Fibroblast of lung (primary cell): ENCODE results near the gene DALRD3. TPM values are rescaled to one million over a fixed set of nuclear protein-coding genes. Genes with fewer than 3 reads are reported as not detected.

Experiments
- DNase-seq, 2 donors: peaks; one replicate each; pipeline versions ENCODE4 v3.0.0 to v3.0.0-alpha.2; 2010; ENCODE audit warnings: low read depth in 2 of 2
- H2AFZ ChIP-seq: 2 replicates; pipeline ENCODE4 v1.5.1; 2012; ENCODE audit warnings: low read length, control low read depth, inconsistent platforms
- H3K27ac ChIP-seq: 2 replicates; pipeline ENCODE4 v1.5.1; 2011; ENCODE audit warnings: low read length, control low read depth; ENCODE audit not compliant: insufficient read depth
- H3K27me3 ChIP-seq: 2 replicates; pipeline ENCODE4 v1.5.1; 2011; ENCODE audit warnings: mild to moderate bottlenecking, low read length; ENCODE audit not compliant: control insufficient read depth, insufficient read depth
- H3K36me3 ChIP-seq: 2 replicates; pipeline ENCODE4 v1.5.1; 2011; ENCODE audit warnings: low read length; ENCODE audit not compliant: control insufficient read depth, insufficient read depth
- H3K4me1 ChIP-seq: 2 replicates; pipeline ENCODE4 v1.5.1; 2011; ENCODE audit warnings: low read length; ENCODE audit not compliant: control insufficient read depth, insufficient read depth; ENCODE audit errors: extremely low read depth
- H3K4me2 ChIP-seq: 2 replicates; pipeline ENCODE4 v1.5.1; 2011; ENCODE audit warnings: low read length, control low read depth; ENCODE audit not compliant: insufficient read depth; ENCODE audit errors: extremely low read depth
- H3K4me3 ChIP-seq, 4 experiments: fragments of 200-600 bp in 1 of 4; sonication (generic) in 1 of 4; replicated peaks in 1 of 4; 2 replicates each; pipeline ENCODE4 v1.5.1; 2011 to 2016; ENCODE audit warnings: low read length in 4 of 4, low read depth in 3 of 4, mild to moderate bottlenecking in 3 of 4, control low read depth in 2 of 4, inconsistent platforms in 1 of 4, mixed read lengths in 1 of 4; ENCODE audit not compliant: insufficient read depth in 1 of 4; ENCODE audit errors: control extremely low read depth in 1 of 4
- H3K79me2 ChIP-seq: 2 replicates; pipeline ENCODE4 v1.5.1; 2012; ENCODE audit warnings: mild to moderate bottlenecking, low read length, inconsistent platforms; ENCODE audit not compliant: control insufficient read depth, insufficient read depth
- H3K9ac ChIP-seq: 2 replicates; pipeline ENCODE4 v1.5.1; 2011; ENCODE audit warnings: mild to moderate bottlenecking, low read length, control low read depth; ENCODE audit not compliant: insufficient read depth
- H3K9me3 ChIP-seq: 2 replicates; pipeline ENCODE4 v1.5.1; 2012; ENCODE audit warnings: low read depth, low read length; ENCODE audit not compliant: control insufficient read depth, insufficient read depth
- H4K20me1 ChIP-seq: 2 replicates; pipeline ENCODE4 v1.5.1; 2011; ENCODE audit warnings: low read length; ENCODE audit not compliant: control insufficient read depth, insufficient read depth; ENCODE audit errors: extremely low read depth
- EZH2 ChIP-seq: IDR thresholded peaks from 2 replicates; pipeline ENCODE4 v1.5.1; 2012; ENCODE audit warnings: low read length, control low read depth, mild to moderate bottlenecking; ENCODE audit errors: missing control alignments
- polyA plus RNA-seq, 2 donors: library from polyadenylated mRNA; depleted of rRNA in 1 of 2; stranded (reverse) in 1 of 2; unstranded in 1 of 2; fragments of >200 nt; gene quantifications; 2 replicates each; pipeline ENCODE4 v1.2.1, GENCODE V29; 2011 to 2012; ENCODE audit warnings: missing spikeins in 1 of 2
- total RNA-seq: library from RNA; depleted of rRNA; stranded (reverse); fragments of >200 nt; gene quantifications from 2 replicates; pipeline ENCODE4 v1.2.1, GENCODE V29; 2014
- TF ChIP-seq, protein P1 (sequence below), 2 donors: IDR thresholded peaks in 1 of 2; conservative IDR thresholded peaks in 1 of 2; 1 replicate in 1 of 2; 2 replicates in 1 of 2; pipeline ENCODE4 v1.5.1; 2011 to 2012; ENCODE audit warnings: low read length in 2 of 2, control low read depth in 1 of 2, inconsistent platforms in 1 of 2, low read depth in 1 of 2, mild to moderate bottlenecking in 1 of 2

DALRD3 gene
- total and polyA plus RNA-seq, 2 donors (not counting 1 experiment from before 2014, with no cell fraction given), result 40.2 to 70.2 TPM

- H3K4me3 ChIP-seq, result peak overlapping the region in 2 of 4 experiments; percentile 82 to 84
- no peaks in the 10 kb centered on the region for H4K20me1 ChIP-seq
- H3K27ac ChIP-seq, result peak overlapping the region; percentile 85
- no peak overlapping the region for H3K9ac ChIP-seq
- no peak for TF ChIP-seq EZH2
- TF ChIP-seq, protein P1, sequence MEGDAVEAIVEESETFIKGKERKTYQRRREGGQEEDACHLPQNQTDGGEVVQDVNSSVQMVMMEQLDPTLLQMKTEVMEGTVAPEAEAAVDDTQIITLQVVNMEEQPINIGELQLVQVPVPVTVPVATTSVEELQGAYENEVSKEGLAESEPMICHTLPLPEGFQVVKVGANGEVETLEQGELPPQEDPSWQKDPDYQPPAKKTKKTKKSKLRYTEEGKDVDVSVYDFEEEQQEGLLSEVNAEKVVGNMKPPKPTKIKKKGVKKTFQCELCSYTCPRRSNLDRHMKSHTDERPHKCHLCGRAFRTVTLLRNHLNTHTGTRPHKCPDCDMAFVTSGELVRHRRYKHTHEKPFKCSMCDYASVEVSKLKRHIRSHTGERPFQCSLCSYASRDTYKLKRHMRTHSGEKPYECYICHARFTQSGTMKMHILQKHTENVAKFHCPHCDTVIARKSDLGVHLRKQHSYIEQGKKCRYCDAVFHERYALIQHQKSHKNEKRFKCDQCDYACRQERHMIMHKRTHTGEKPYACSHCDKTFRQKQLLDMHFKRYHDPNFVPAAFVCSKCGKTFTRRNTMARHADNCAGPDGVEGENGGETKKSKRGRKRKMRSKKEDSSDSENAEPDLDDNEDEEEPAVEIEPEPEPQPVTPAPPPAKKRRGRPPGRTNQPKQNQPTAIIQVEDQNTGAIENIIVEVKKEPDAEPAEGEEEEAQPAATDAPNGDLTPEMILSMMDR (conservative IDR thresholded peaks at IDR 0.05 in 1 of 2, IDR thresholded peaks at IDR 0.05 in 1 of 2; ENCODE audit: low read depth in 1 of 2, low read length in 2 of 2), result no peak
- DNase-seq, result no peak
- H3K79me2 ChIP-seq, result peaks cover 16% of the 10 kb centered on the region
- no peak overlapping the region for H2AFZ ChIP-seq
- H3K27me3 ChIP-seq, result no peaks in the 10 kb centered on the region
- H3K4me1 ChIP-seq, result peaks cover 4% of the 10 kb centered on the region
- H3K36me3 ChIP-seq, result peaks cover 3% of the 10 kb centered on the region
- no peaks in the 10 kb centered on the region for H3K9me3 ChIP-seq
- peak overlapping the region; percentile 73 for H3K4me2 ChIP-seq
Observed at GRCh38 chr3:49005998-49006397, 12.4 kb downstream of the DALRD3 start.

GRCh38 chr3:49005303-49005680 is 13.1 kb downstream of the DALRD3 start:
- peaks cover 3% of the 10 kb centered on the region for H3K36me3 ChIP-seq
- H3K27ac ChIP-seq, result no peak overlapping the region
- H2AFZ ChIP-seq, result no peak overlapping the region
- no peaks in the 10 kb centered on the region for H3K9me3 ChIP-seq
- H3K9ac ChIP-seq, result no peak overlapping the region
- no peaks in the 10 kb centered on the region for H3K27me3 ChIP-seq
- H4K20me1 ChIP-seq, result no peaks in the 10 kb centered on the region
- no peak for DNase-seq
- H3K4me2 ChIP-seq, result no peak overlapping the region
- H3K4me3 ChIP-seq, result no peak overlapping the region
- peaks cover 4% of the 10 kb centered on the region for H3K4me1 ChIP-seq
- no peak for TF ChIP-seq EZH2
- TF ChIP-seq, protein P1 (conservative IDR thresholded peaks at IDR 0.05 in 1 of 2, IDR thresholded peaks at IDR 0.05 in 1 of 2; ENCODE audit: low read depth in 1 of 2, low read length in 2 of 2), result no peak
- H3K79me2 ChIP-seq, result peaks cover 16% of the 10 kb centered on the region

DNA sequence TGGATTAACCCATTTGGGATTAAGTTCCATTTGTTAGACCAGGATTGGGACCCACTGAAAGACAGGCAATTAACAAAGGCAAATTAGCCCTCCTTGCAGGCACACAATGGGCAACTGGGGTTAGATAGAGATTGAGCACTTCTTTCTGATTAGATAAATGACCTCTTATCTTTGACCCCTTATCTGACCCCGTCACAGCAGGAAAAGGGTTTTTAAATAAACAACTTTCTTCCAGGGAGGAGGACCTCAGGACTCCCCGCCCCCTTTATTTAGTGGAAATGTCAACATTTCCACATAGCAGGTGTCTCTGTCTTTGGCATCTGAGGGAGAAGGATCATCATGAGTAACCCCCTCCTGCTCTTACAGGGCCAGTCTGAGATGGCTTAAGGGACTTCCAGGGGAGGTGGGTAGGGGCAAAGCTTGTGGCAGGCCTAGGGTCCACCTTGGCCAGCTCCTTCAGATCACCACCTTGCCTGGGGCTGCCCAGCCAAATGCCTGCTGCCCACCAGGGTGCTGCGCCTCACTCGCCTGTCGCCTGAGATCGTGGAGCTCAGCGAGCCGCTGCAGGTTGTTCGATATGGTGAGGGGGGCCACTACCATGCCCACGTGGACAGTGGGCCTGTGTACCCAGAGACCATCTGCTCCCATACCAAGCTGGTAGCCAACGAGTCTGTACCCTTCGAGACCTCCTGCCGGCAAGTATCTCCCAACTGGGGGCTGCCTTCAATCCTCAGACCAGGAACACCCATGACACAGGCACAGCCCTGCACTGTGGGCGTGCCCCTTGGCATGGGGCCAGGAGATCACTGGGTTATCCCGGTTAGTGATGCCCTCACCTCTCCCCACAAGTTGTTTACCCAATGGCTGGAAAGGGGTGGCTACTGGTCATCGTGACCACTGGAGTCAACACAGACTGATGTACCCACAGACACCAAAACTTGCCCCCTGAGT is 13.8 kb downstream of the DALRD3 start:
- Histone ChIP-seq H3K4me1 (peaks cover 4% of the 10 kb centered on the region), H3K4me2 (no peak overlapping the region), H3K4me3 (no peak overlapping the region), H3K9ac (no peak overlapping the region), H3K9me3 (no peaks in the 10 kb centered on the region), H4K20me1 (no peaks in the 10 kb centered on the region), H3K36me3 (peaks cover 3% of the 10 kb centered on the region), H2AFZ (no peak overlapping the region), H3K27ac (no peak overlapping the region), H3K79me2 (peaks cover 14% of the 10 kb centered on the region), H3K27me3 (no peaks in the 10 kb centered on the region)
- DNase-seq, result no peak
- TF ChIP-seq EZH2, result no peak
- TF ChIP-seq, protein P1 (conservative IDR thresholded peaks at IDR 0.05 in 1 of 2, IDR thresholded peaks at IDR 0.05 in 1 of 2; ENCODE audit: low read depth in 1 of 2, low read length in 2 of 2), result no peak
